PC-9 (cell line): ENCODE data around the gene RUNX2. TPM values are rescaled to one million over a fixed set of nuclear protein-coding genes. Genes with fewer than 3 reads are reported as not detected.

Experiments
- BruUV-seq: library from RNA; stranded (reverse); fragments of 400-500 nt; replicated peaks from 2 replicates; lab custom pipeline; 2021; lab: Mats Ljungman, UMichigan
- CTCF ChIA-PET: fragments of 300-600 bp; sonication (Branson Sonifier 250); formaldehyde crosslinking; loops from one replicate; lab custom pipeline; 2022; ENCODE audit warnings: antibody characterized with exemption; lab: Charles Lee
- POLR2A ChIA-PET: fragments of 300-600 bp; sonication (Branson Sonifier 250); formaldehyde crosslinking; loops from one replicate; lab custom pipeline; 2022; ENCODE audit warnings: antibody characterized with exemption; ENCODE audit not compliant: unreplicated experiment; lab: Charles Lee
- DNase-seq, 2 experiments: peaks; one replicate each; pipeline versions ENCODE4 v3.0.0 to v3.0.0-alpha.2; 2015 to 2022; ENCODE audit warnings: mixed read lengths in 1 of 2
- H2AFZ ChIP-seq: fragments of 200-600 bp; sonication (generic); 2 replicates; pipeline ENCODE4 v1.8.1; 2017; ENCODE audit warnings: antibody characterized with exemption
- H3F3A ChIP-seq: fragments of 200-600 bp; sonication (generic); 2 replicates; pipeline ENCODE4 v1.8.1; 2017; ENCODE audit warnings: antibody characterized with exemption, mild to moderate bottlenecking, low read depth; ENCODE audit not compliant: insufficient read depth
- H3K27ac ChIP-seq: fragments of 200-600 bp; sonication (generic); 2 replicates; pipeline ENCODE4 v1.6.1; 2016; ENCODE audit warnings: mixed run types
- H3K27me3 ChIP-seq: fragments of 200-600 bp; sonication (generic); 2 replicates; pipeline ENCODE4 v1.6.1; 2016; ENCODE audit warnings: low read depth, mixed run types; ENCODE audit not compliant: insufficient read depth
- H3K36me3 ChIP-seq: fragments of 200-600 bp; sonication (generic); 2 replicates; pipeline ENCODE4 v1.6.1; 2016; ENCODE audit warnings: low read depth, mixed run types
- H3K4me1 ChIP-seq: fragments of 200-600 bp; sonication (generic); replicated peaks from 2 replicates; pipeline ENCODE4 v1.6.1; 2016; ENCODE audit warnings: mixed run types; ENCODE audit not compliant: insufficient read depth
- H3K4me2 ChIP-seq: fragments of 200-600 bp; sonication (generic); 2 replicates; pipeline ENCODE4 v1.6.1; 2017; ENCODE audit warnings: mixed run types
- H3K4me3 ChIP-seq: fragments of 200-600 bp; sonication (generic); 2 replicates; pipeline ENCODE4 v1.6.1; 2016; ENCODE audit warnings: mixed run types
- H3K79me2 ChIP-seq: fragments of 200-600 bp; sonication (generic); 2 replicates; pipeline ENCODE4 v1.6.1; 2017; ENCODE audit warnings: low read depth, mixed run types
- H3K9me2 ChIP-seq: fragments of 200-600 bp; sonication (generic); 2 replicates; pipeline ENCODE4 v1.8.1; 2017; ENCODE audit warnings: mild to moderate bottlenecking; ENCODE audit not compliant: insufficient read depth
- H3K9me3 ChIP-seq: fragments of 200-600 bp; sonication (generic); 2 replicates; pipeline ENCODE4 v1.8.1; 2016; ENCODE audit warnings: low read depth; ENCODE audit not compliant: insufficient read depth
- H4K20me1 ChIP-seq: fragments of 200-600 bp; sonication (generic); 2 replicates; pipeline ENCODE4 v1.8.1; 2017; ENCODE audit not compliant: insufficient read depth
- EZH2 ChIP-seq: fragments of 200-600 bp; sonication (generic); IDR thresholded peaks from 2 replicates; pipeline ENCODE4 v1.8.0; 2017; ENCODE audit warnings: antibody characterized with exemption, low read depth
- intact Hi-C: fragments of 100-400 bp; cut with micrococcal nuclease; formaldehyde crosslinking; loops from one replicate; pipeline ENCODE4 v1.10.0; 2022; ENCODE audit not compliant: unreplicated experiment
- total RNA-seq: library from RNA; stranded (reverse); gene quantifications from 2 replicates; pipeline ENCODE4 v1.2.3, GENCODE V29; 2021
- TF ChIP-seq, protein P1 (sequence below): fragments of 200-600 bp; sonication (generic); conservative IDR thresholded peaks from 2 replicates; pipeline ENCODE4 v1.6.1; 2017; ENCODE audit warnings: mixed run types, antibody characterized with exemption, mild to moderate bottlenecking, moderate library complexity

The RUNX2 gene
- total RNA-seq, 1 experiment from 2014 or later, result 12.5 TPM

DNA sequence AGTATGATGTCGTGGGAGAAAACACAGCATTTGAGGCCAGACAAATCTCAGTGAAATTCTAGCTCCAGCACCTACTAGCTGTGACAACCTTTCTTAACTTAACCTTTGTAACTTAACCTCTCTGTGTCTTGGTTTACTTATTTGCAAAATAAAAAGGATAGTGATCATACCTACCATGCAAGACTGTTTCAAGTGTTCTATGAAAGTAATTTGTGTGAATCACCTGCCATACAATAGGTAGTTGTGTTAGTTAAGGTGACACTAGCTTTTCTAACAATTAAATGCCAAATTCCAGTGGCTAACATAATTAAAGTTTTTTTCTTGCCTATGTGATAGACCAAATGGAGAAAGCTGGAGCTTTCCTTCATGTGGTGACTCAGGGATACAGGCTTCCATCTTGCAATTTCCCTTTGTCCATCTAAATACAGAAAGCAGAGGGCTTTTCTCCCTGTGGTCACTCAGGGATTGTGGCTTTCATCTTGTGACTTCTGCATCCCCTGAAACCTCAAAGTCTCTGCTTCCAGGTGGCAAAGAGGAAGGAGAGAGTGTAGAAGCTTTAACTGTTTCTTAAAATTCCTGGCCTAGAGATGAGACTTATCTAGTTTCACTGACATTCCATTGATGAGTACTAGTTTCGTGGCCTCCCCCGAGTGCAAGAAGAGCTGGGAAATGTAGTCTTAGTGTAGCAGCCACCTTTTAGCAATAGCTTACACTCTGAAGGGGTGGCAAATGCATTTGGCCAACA, 376.1 kb downstream of the RUNX2 start:
- Histone ChIP-seq H3K9me3 (no peaks in the 10 kb centered on the region), H3K27ac (no peak overlapping the region), H4K20me1 (no peaks in the 10 kb centered on the region), H2AFZ (no peak overlapping the region), H3K27me3 (no peaks in the 10 kb centered on the region), H3F3A (no peaks in the 10 kb centered on the region), H3K79me2 (no peaks in the 10 kb centered on the region), H3K4me3 (no peak overlapping the region), H3K4me1 (peaks cover 17% of the 10 kb centered on the region), H3K36me3 (no peaks in the 10 kb centered on the region), H3K4me2 (no peak overlapping the region), H3K9me2 (no peaks in the 10 kb centered on the region)
- POLR2A ChIA-PET, result no interaction called here
- BruUV-seq, result no TSS peak
- CTCF ChIA-PET, result no interaction called here
- TF ChIP-seq, protein P1, sequence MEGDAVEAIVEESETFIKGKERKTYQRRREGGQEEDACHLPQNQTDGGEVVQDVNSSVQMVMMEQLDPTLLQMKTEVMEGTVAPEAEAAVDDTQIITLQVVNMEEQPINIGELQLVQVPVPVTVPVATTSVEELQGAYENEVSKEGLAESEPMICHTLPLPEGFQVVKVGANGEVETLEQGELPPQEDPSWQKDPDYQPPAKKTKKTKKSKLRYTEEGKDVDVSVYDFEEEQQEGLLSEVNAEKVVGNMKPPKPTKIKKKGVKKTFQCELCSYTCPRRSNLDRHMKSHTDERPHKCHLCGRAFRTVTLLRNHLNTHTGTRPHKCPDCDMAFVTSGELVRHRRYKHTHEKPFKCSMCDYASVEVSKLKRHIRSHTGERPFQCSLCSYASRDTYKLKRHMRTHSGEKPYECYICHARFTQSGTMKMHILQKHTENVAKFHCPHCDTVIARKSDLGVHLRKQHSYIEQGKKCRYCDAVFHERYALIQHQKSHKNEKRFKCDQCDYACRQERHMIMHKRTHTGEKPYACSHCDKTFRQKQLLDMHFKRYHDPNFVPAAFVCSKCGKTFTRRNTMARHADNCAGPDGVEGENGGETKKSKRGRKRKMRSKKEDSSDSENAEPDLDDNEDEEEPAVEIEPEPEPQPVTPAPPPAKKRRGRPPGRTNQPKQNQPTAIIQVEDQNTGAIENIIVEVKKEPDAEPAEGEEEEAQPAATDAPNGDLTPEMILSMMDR, result no peak
- TF ChIP-seq EZH2, result no peak
- intact Hi-C loops, result no loop called here
- DNase-seq, result no peak

DNA sequence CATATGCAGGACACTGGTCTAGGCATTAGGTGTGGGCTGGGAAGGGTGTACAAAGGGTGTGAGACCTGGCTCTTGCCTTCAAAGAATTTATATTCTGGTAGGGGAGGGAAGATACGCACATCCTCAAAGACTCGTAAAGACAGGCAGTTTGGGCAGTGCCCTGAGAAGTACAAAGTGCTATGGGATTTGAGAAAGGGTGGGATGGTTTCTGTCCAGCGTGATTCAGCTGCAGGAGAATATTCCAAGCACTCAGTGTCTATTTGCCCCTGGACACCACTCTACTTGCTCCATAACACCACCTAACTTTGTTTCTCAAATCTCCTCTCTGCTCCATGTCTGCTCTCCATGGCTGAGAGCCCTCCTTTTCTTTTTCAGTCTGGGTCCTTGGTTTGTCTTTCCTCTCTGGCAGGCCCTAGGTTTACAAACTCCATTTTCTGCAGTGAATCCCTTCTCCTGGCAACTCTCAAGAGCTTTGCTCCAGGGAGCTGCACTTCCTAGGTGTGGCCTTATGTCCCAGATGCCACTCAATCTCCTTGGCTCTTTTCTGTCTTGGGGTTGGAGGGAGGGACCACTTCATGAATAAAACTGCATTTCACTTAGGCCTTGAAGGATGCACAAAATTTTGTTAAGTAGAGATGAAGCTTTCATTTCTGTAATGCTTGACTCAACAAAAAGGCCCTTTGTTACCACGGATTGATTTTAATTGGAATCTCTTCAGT, 377.2 kb downstream of the RUNX2 start:
- Histone ChIP-seq H3K4me3 (no peak overlapping the region), H3K36me3 (no peaks in the 10 kb centered on the region), H4K20me1 (no peaks in the 10 kb centered on the region), H2AFZ (no peak overlapping the region), H3K9me3 (no peaks in the 10 kb centered on the region), H3K27me3 (no peaks in the 10 kb centered on the region), H3K9me2 (no peaks in the 10 kb centered on the region), H3F3A (peaks cover 8% of the 10 kb centered on the region), H3K27ac (no peak overlapping the region), H3K4me1 (peaks cover 27% of the 10 kb centered on the region), H3K4me2 (no peak overlapping the region), H3K79me2 (no peaks in the 10 kb centered on the region)
- BruUV-seq, result no TSS peak
- POLR2A ChIA-PET, result no interaction called here
- intact Hi-C loops, result no loop called here
- TF ChIP-seq EZH2, result no peak
- TF ChIP-seq, protein P1, result no peak
- CTCF ChIA-PET, result no interaction called here
- no peak for DNase-seq

DNA sequence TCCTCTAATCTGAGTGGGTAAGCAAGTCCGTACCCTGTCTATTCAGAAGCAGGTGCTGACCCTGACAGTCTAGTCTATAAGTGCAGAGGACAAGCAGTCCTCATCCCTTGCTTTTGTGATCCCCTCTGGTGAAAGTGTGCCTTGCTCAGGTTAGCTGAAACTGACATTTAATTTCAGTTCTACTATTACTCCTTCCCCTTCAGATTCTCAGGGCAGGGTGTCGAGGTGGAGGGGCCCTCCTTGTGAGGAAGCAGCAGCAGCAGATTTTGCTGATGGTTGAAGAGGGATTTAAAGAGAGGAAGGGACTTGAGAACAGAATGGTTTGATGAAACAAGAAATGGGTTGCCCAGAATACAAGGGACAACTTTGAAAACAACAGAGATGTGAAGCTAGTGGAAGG, 378.2 kb downstream of the RUNX2 start:
- Histone ChIP-seq H3K4me2 (no peak overlapping the region), H3K4me1 (peaks cover 37% of the 10 kb centered on the region), H3K36me3 (no peaks in the 10 kb centered on the region), H2AFZ (no peak overlapping the region), H3K79me2 (no peaks in the 10 kb centered on the region), H4K20me1 (no peaks in the 10 kb centered on the region), H3K9me3 (no peaks in the 10 kb centered on the region), H3K27ac (no peak overlapping the region), H3K9me2 (no peaks in the 10 kb centered on the region), H3K27me3 (no peaks in the 10 kb centered on the region), H3K4me3 (no peak overlapping the region), H3F3A (peaks cover 15% of the 10 kb centered on the region)
- BruUV-seq, result no TSS peak
- ChIA-PET POLR2A (no interaction called here), CTCF (no interaction called here)
- intact Hi-C loops, result no loop called here
- TF ChIP-seq, protein P1, result no peak
- TF ChIP-seq EZH2, result no peak
- DNase-seq, result no peak
